Hepatocyte (in vitro differentiated cells): ENCODE results near the gene ANKLE2. TPM values are rescaled to one million over a fixed set of nuclear protein-coding genes. Genes with fewer than 3 reads are reported as not detected.

Source experiments
- DNase-seq: peaks from one replicate; pipeline ENCODE4 v3.0.0-alpha.2; 2016; ENCODE audit warnings: low spot score
- H2AFZ ChIP-seq: fragments of 200-600 bp; sonication (generic); 2 replicates; pipeline ENCODE4 v1.6.0; 2016; ENCODE audit warnings: antibody characterized with exemption, mild to moderate bottlenecking
- H3K27ac ChIP-seq: fragments of 200-600 bp; sonication (generic); 2 replicates; pipeline ENCODE4 v1.5.1; 2016; ENCODE audit warnings: mild to moderate bottlenecking
- H3K27me3 ChIP-seq: fragments of 200-600 bp; sonication (generic); 2 replicates; pipeline ENCODE4 v1.6.1; 2016
- H3K36me3 ChIP-seq: fragments of 200-600 bp; sonication (generic); replicated peaks from 2 replicates; pipeline ENCODE4 v1.5.1; 2016; ENCODE audit warnings: low read depth; ENCODE audit not compliant: insufficient read depth
- H3K4me1 ChIP-seq: fragments of 200-600 bp; sonication (generic); 2 replicates; pipeline ENCODE4 v1.5.1; 2016; ENCODE audit warnings: mild to moderate bottlenecking, moderate library complexity; ENCODE audit not compliant: insufficient read depth
- H3K4me2 ChIP-seq: fragments of 200-600 bp; sonication (generic); 2 replicates; pipeline ENCODE4 v1.6.0; 2016
- H3K4me3 ChIP-seq: fragments of 200-600 bp; sonication (generic); 2 replicates; pipeline ENCODE4 v1.5.1; 2016; ENCODE audit warnings: mild to moderate bottlenecking
- H3K79me2 ChIP-seq: fragments of 200-600 bp; sonication (generic); 2 replicates; pipeline ENCODE4 v1.6.0; 2017; ENCODE audit warnings: mild to moderate bottlenecking
- H3K9me2 ChIP-seq: fragments of 200-600 bp; sonication (generic); replicated peaks from 2 replicates; pipeline ENCODE4 v1.6.0; 2017; ENCODE audit warnings: mild to moderate bottlenecking; ENCODE audit not compliant: insufficient read depth
- H3K9me3 ChIP-seq: fragments of 200-600 bp; sonication (generic); 2 replicates; pipeline ENCODE4 v1.5.1; 2016; ENCODE audit warnings: low read depth, mild to moderate bottlenecking
- H4K20me1 ChIP-seq: fragments of 200-600 bp; sonication (generic); 2 replicates; pipeline ENCODE4 v1.6.0; 2016; ENCODE audit warnings: mild to moderate bottlenecking; ENCODE audit not compliant: insufficient read depth, poor library complexity, severe bottlenecking
- EZH2 ChIP-seq: fragments of 200-600 bp; sonication (generic); IDR thresholded peaks from 2 replicates; pipeline ENCODE4 v1.6.1; 2016; ENCODE audit warnings: antibody characterized with exemption, mild to moderate bottlenecking, borderline replicate concordance
- EZH2phosphoT487 ChIP-seq: fragments of 200-600 bp; sonication (generic); IDR thresholded peaks from one replicate; pipeline ENCODE4 v1.6.1; 2018; ENCODE audit warnings: antibody characterized with exemption, mild to moderate bottlenecking, low read depth, moderate library complexity; ENCODE audit not compliant: unreplicated experiment, severe bottlenecking
- WGBS: methylation state at CpG from one replicate; pipeline ENCODE4 v1.1.6; 2016; ENCODE audit warnings: low lambda C conversion rate; ENCODE audit errors: missing lambda C conversion rate; 5-methylcytosine and 5-hydroxymethylcytosine counted together
- polyA plus RNA-seq: library from polyadenylated mRNA; unstranded; fragments of >200 nt; fragmentation: Nextera tagmentation; extraction: Ambion mirVana; gene quantifications from 2 replicates; pipeline ENCODE4 v1.2.1, GENCODE V29; 2016
- total RNA-seq: library from RNA; depleted of rRNA; stranded (reverse); fragments of >200 nt; gene quantifications from 2 replicates; pipeline ENCODE4 v1.2.3, GENCODE V29; 2014
- TF ChIP-seq, protein P1 (sequence below): fragments of 200-600 bp; sonication (generic); IDR thresholded peaks from 2 replicates; pipeline ENCODE4 v1.5.1; 2016; ENCODE audit warnings: antibody characterized with exemption, mild to moderate bottlenecking; ENCODE audit not compliant: poor library complexity

The ANKLE2 gene
- total and polyA plus RNA-seq, 2 experiments from 2014 or later: 45.3 to 70.3 TPM

GRCh38 chr12:132774159-132774558, 12.5 kb upstream of the ANKLE2 start:
- 95% methylated on average over 17 of the region's 18 CpGs for WGBS
- no peak for DNase-seq

GRCh38 chr12:132773077-132773955, 11.7 kb upstream of the ANKLE2 start:
- Histone ChIP-seq H4K20me1 (no peaks in the 10 kb centered on the region), H3K79me2 (no peaks in the 10 kb centered on the region), H3K4me2 (no peak overlapping the region), H3K27ac (no peak overlapping the region), H3K4me3 (no peak overlapping the region), H2AFZ (no peak overlapping the region), H3K27me3 (no peaks in the 10 kb centered on the region), H3K9me3 (no peaks in the 10 kb centered on the region), H3K9me2 (no peaks in the 10 kb centered on the region), H3K4me1 (no peaks in the 10 kb centered on the region), H3K36me3 (no peaks in the 10 kb centered on the region)
- DNase-seq: no peak
- TF ChIP-seq EZH2phosphoT487 (no peak), EZH2 (no peak)
- TF ChIP-seq, protein P1, sequence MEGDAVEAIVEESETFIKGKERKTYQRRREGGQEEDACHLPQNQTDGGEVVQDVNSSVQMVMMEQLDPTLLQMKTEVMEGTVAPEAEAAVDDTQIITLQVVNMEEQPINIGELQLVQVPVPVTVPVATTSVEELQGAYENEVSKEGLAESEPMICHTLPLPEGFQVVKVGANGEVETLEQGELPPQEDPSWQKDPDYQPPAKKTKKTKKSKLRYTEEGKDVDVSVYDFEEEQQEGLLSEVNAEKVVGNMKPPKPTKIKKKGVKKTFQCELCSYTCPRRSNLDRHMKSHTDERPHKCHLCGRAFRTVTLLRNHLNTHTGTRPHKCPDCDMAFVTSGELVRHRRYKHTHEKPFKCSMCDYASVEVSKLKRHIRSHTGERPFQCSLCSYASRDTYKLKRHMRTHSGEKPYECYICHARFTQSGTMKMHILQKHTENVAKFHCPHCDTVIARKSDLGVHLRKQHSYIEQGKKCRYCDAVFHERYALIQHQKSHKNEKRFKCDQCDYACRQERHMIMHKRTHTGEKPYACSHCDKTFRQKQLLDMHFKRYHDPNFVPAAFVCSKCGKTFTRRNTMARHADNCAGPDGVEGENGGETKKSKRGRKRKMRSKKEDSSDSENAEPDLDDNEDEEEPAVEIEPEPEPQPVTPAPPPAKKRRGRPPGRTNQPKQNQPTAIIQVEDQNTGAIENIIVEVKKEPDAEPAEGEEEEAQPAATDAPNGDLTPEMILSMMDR: no peak
- 95% methylated on average over 40 of the region's 41 CpGs for WGBS

More at GRCh38 chr12:132774159-132774558, 12.5 kb upstream of the ANKLE2 start:
- Histone ChIP-seq H4K20me1 (no peaks in the 10 kb centered on the region), H3K36me3 (no peaks in the 10 kb centered on the region), H3K4me3 (no peak overlapping the region), H3K9me2 (no peaks in the 10 kb centered on the region), H3K4me1 (no peaks in the 10 kb centered on the region), H3K79me2 (no peaks in the 10 kb centered on the region), H3K9me3 (no peaks in the 10 kb centered on the region), H3K4me2 (no peak overlapping the region), H3K27ac (no peak overlapping the region), H3K27me3 (no peaks in the 10 kb centered on the region), H2AFZ (no peak overlapping the region)
- TF ChIP-seq EZH2 (no peak), EZH2phosphoT487 (no peak)
- TF ChIP-seq, protein P1: no peak

- Histone ChIP-seq H3K4me1 (no peaks in the 10 kb centered on the region), H3K9me2 (no peaks in the 10 kb centered on the region), H3K9me3 (no peaks in the 10 kb centered on the region), H3K36me3 (no peaks in the 10 kb centered on the region), H4K20me1 (no peaks in the 10 kb centered on the region), H3K79me2 (no peaks in the 10 kb centered on the region), H3K4me2 (no peak overlapping the region), H3K27me3 (no peaks in the 10 kb centered on the region), H3K4me3 (no peak overlapping the region), H3K27ac (no peak overlapping the region), H2AFZ (no peak overlapping the region)
- TF ChIP-seq, protein P1: no peak
- TF ChIP-seq EZH2phosphoT487 (no peak), EZH2 (no peak)
- no peak for DNase-seq
- 96% methylated on average over 14 of the region's 14 CpGs for WGBS
Measured at GRCh38 chr12:132772606-132773005, 11.0 kb upstream of the ANKLE2 start.
